HepG2 (cell line): Measurements from ENCODE around the gene ZDHHC7. TPM values are rescaled to one million over a fixed set of nuclear protein-coding genes. Genes with fewer than 3 reads are reported as not detected.
A peak's percentile ranks its signal among the peaks of the same experiment; 100 is the strongest.

Experiments used
- ATAC-seq: fragments of 200-7000 bp; cut with Tn5 transposase; 3 replicates; pipeline ENCODE4 v1.9.1; 2020; ENCODE audit warnings: mild to moderate bottlenecking, moderate library complexity
- BruUV-seq: library from RNA; stranded (reverse); fragments of 400-500 nt; replicated peaks from 2 replicates; lab custom pipeline; 2021; lab: Mats Ljungman, UMichigan
- CTCF ChIA-PET: fragments of 300-600 bp; formaldehyde crosslinking; extraction: SDS; loops from one replicate; lab custom pipeline; 2021; ENCODE audit warnings: low total read pairs, inconsistent platforms, low intra/inter-chr PET ratio; lab: Yijun Ruan, JAX
- POLR2A ChIA-PET: fragments of 350-600 bp; sonication (Branson Sonifier 250); formaldehyde crosslinking; loops from one replicate; lab custom pipeline; 2020; ENCODE audit warnings: antibody characterized with exemption, inconsistent platforms; lab: Yijun Ruan, JAX
- DNase-seq: peaks from one replicate; pipeline ENCODE4 v3.0.0-alpha.2; 2015; ENCODE audit warnings: low spot score
- FAIRE-seq: peaks from 3 replicates; lab custom pipeline; 2011; peaks lifted over from hg19 to GRCh38; lab: Jason Lieb, UNC
- H2AFZ ChIP-seq: one replicate; pipeline ENCODE4 v1.6.1; 2011; ENCODE audit warnings: low read length, inconsistent platforms
- H3K27ac ChIP-seq: fragments of 300-600 bp; 3 replicates; pipeline ENCODE4 v1.8.0; 2011; ENCODE audit warnings: mixed run types, mild to moderate bottlenecking, mixed read lengths, low read length, inconsistent platforms; ENCODE audit not compliant: insufficient read depth; ENCODE audit errors: extremely low read length
- H3K27me3 ChIP-seq, 2 experiments: fragments of 200-600 bp in 1 of 2; 2 replicates in 1 of 2; 3 replicates in 1 of 2; pipeline versions ENCODE4 v1.6.0 to v1.8.0; 2011; ENCODE audit warnings: low read length in 2 of 2, mild to moderate bottlenecking in 2 of 2, moderate library complexity in 2 of 2, inconsistent platforms in 1 of 2; ENCODE audit not compliant: insufficient read depth in 2 of 2, control insufficient read depth in 1 of 2
- H3K36me3 ChIP-seq, 2 experiments: fragments of 200-600 bp in 1 of 2; replicated peaks in 1 of 2; 2 replicates in 1 of 2; 3 replicates in 1 of 2; pipeline versions ENCODE4 v1.5.1 to v1.8.0; 2011; ENCODE audit warnings: low read length in 2 of 2, inconsistent platforms in 1 of 2; ENCODE audit not compliant: insufficient read depth in 2 of 2, control insufficient read depth in 1 of 2
- H3K4me1 ChIP-seq: 2 replicates; pipeline ENCODE4 v1.5.1; 2012; ENCODE audit warnings: low read length, inconsistent platforms; ENCODE audit not compliant: insufficient read depth
- H3K4me2 ChIP-seq: 2 replicates; pipeline ENCODE4 v1.6.0; 2011; ENCODE audit warnings: low read depth, low read length, inconsistent platforms
- H3K4me3 ChIP-seq, 3 experiments: fragments of 200-600 bp in 1 of 3; sonication (generic), shearing (Covaris generic) in 1 of 3; replicated peaks in 1 of 3; 2 replicates each; pipeline ENCODE4 v1.5.1; 2011 to 2016; ENCODE audit warnings: low read length in 3 of 3, inconsistent platforms in 2 of 3, low read depth in 2 of 3, mild to moderate bottlenecking in 2 of 3, control low read depth in 1 of 3, mixed read lengths in 1 of 3; ENCODE audit not compliant: insufficient read depth in 1 of 3
- H3K79me2 ChIP-seq: one replicate; pipeline ENCODE4 v1.6.1; 2011; ENCODE audit warnings: low read length, inconsistent platforms; ENCODE audit not compliant: insufficient read depth
- H3K9ac ChIP-seq: 2 replicates; pipeline ENCODE4 v1.6.0; 2011; ENCODE audit warnings: mild to moderate bottlenecking, low read depth, low read length, inconsistent platforms; ENCODE audit not compliant: insufficient read depth
- H3K9me3 ChIP-seq: 2 replicates; pipeline ENCODE4 v1.5.1; 2012; ENCODE audit warnings: mild to moderate bottlenecking, low read length
- H4K20me1 ChIP-seq: 2 replicates; pipeline ENCODE4 v1.6.0; 2011; ENCODE audit warnings: inconsistent platforms, mild to moderate bottlenecking, low read length, moderate library complexity; ENCODE audit not compliant: insufficient read depth
- KDM2A ChIP-seq: sonication (generic); formaldehyde crosslinking; IDR thresholded peaks from 2 replicates; pipeline ENCODE4 v1.4.0; 2020; ENCODE audit warnings: low read depth, missing genetic modification reagents, borderline replicate concordance
- MAFG ChIP-seq: sonication (generic); formaldehyde crosslinking; IDR thresholded peaks from 2 replicates; pipeline ENCODE4 v1.5.1; 2020; ENCODE audit warnings: mild to moderate bottlenecking, missing genetic modification reagents
- NCOR1 ChIP-seq: fragments of 200-600 bp; sonication (generic); IDR thresholded peaks from 2 replicates; pipeline ENCODE4 v1.7.0; 2017; ENCODE audit warnings: antibody characterized with exemption, low read length, borderline replicate concordance
- NKX3-1 ChIP-seq: sonication (generic); formaldehyde crosslinking; IDR thresholded peaks from 2 replicates; pipeline ENCODE4 v1.5.0; 2020; ENCODE audit warnings: missing genetic modification reagents
- RBM22 ChIP-seq: fragments of 200-400 bp; formaldehyde crosslinking; optimal IDR thresholded peaks from 2 replicates; pipeline ENCODE3; 2017; ENCODE audit warnings: mild to moderate bottlenecking, low read length, moderate library complexity
- TEAD3 ChIP-seq: optimal IDR thresholded peaks from 2 replicates; pipeline ENCODE3; 2016; ENCODE audit warnings: borderline replicate concordance
- TP53 ChIP-seq: sonication (generic); formaldehyde crosslinking; conservative IDR thresholded peaks from 2 replicates; pipeline ENCODE4 v1.4.0; 2020; ENCODE audit warnings: missing genetic modification reagents
- ZFY ChIP-seq: sonication (generic); formaldehyde crosslinking; IDR thresholded peaks from 2 replicates; pipeline ENCODE4 v1.4.0; 2020; ENCODE audit warnings: missing genetic modification reagents
- ZNF460 ChIP-seq: sonication (generic); formaldehyde crosslinking; IDR thresholded peaks from 2 replicates; pipeline ENCODE4 v1.5.1; 2020; ENCODE audit warnings: missing genetic modification reagents, mild to moderate bottlenecking, borderline replicate concordance
- ZNF510 ChIP-seq: sonication (generic); formaldehyde crosslinking; IDR thresholded peaks from 2 replicates; pipeline ENCODE4 v1.4.0; 2020; ENCODE audit warnings: low read depth, mild to moderate bottlenecking, missing genetic modification reagents
- ZNF790 ChIP-seq: sonication (generic); formaldehyde crosslinking; IDR thresholded peaks from 2 replicates; pipeline ENCODE4 v1.8.0; 2022; ENCODE audit warnings: missing genetic modification reagents, mild to moderate bottlenecking, borderline replicate concordance
- WGBS: methylation state at CpG from one replicate; pipeline ENCODE4 v1.1.6; 2017; ENCODE audit warnings: low lambda C conversion rate; 5-methylcytosine and 5-hydroxymethylcytosine counted together
- in situ Hi-C: cut with HindIII; loops from 2 replicates; pipeline ENCODE4 v1.10.0; 2017; ENCODE audit warnings: low pct_unique_long_range_greater_than_20kb; ENCODE audit not compliant: extremely low pct_ligation_motif_present
- intact Hi-C: fragments of 100-400 bp; cut with micrococcal nuclease; formaldehyde crosslinking; loops from one replicate; pipeline ENCODE4 v1.10.0; 2022; ENCODE audit not compliant: unreplicated experiment
- polyA plus RNA-seq, 8 experiments: library from polyadenylated mRNA; depleted of rRNA in 3 of 8; stranded (reverse) in 7 of 8; unstranded in 1 of 8; fragments of >200 nt; fragmentation: Illumina TruSeq in 4 of 8; extraction: Trizol in 4 of 8; gene quantifications; 2 replicates each; pipeline versions ENCODE4 v1.2.1 to v1.2.3, GENCODE V29; 2011 to 2016; ENCODE audit warnings: low read depth in 4 of 8, missing spikeins in 1 of 8, mixed read lengths in 1 of 8; ENCODE audit not compliant: insufficient read depth in 1 of 8
- total RNA-seq, 5 experiments: library from RNA; depleted of rRNA; stranded (reverse); fragments of >200 nt; fragmentation: Illumina TruSeq; extraction: Trizol; gene quantifications; 2 replicates each; pipeline ENCODE4 v1.2.3, GENCODE V29; 2016; ENCODE audit warnings: low read depth in 1 of 5

ZDHHC7 gene
- total and polyA plus RNA-seq, 2 of the 13 experiments (the other 11 are each of a cell fraction or from before 2014, with no cell fraction given): 46.8 to 67.6 TPM

GRCh38 chr16:84996365-84996764 is 15.0 kb downstream of the ZDHHC7 start:
- intact Hi-C loops: no loop called here
- Histone ChIP-seq H3K4me3 (no peak overlapping the region), H3K36me3 (peaks cover 10 to 39% of the 10 kb centered on the region in 2 experiments), H3K79me2 (peaks cover 66% of the 10 kb centered on the region), H3K27ac (peak overlapping the region; percentile 15), H3K4me2 (no peak overlapping the region), H3K27me3 (no peaks in the 10 kb centered on the region), H4K20me1 (no peaks in the 10 kb centered on the region; the same call in 1 of the 2 replicates), H3K9me3 (no peaks in the 10 kb centered on the region), H3K9ac (no peak overlapping the region), H2AFZ (no peak overlapping the region), H3K4me1 (peaks cover 82% of the 10 kb centered on the region)
- no peak for DNase-seq
- no peak for FAIRE-seq
- ATAC-seq: no peak
- in situ Hi-C loops: no loop called here
- ChIA-PET CTCF (no interaction called here), POLR2A (interaction anchor here (3.2 to 4.0 kb wide), 2 partner anchors 15 to 19 kb away, joined by 29 to 64 read pairs; partner anchors contain the start of gene ZDHHC7)
- 94% methylated on average over 11 of the region's 11 CpGs for WGBS
- no TSS peak for BruUV-seq
- TF ChIP-seq RBM22: peak; percentile 14
- TF ChIP-seq NKX3-1 (CRISPR knock-in tag): no peak
- TF ChIP-seq ZFY (CRISPR knock-in tag): 0 out of 2 replicates have a peak, but pooled peaks have one; percentile 14
- no peak for TF ChIP-seq ZNF460 (CRISPR knock-in tag)
- no peak for TF ChIP-seq NCOR1
- no peak for TF ChIP-seq MAFG
- no peak for TF ChIP-seq TP53
- TF ChIP-seq ZNF510 (CRISPR knock-in tag): no peak

GRCh38 chr16:84995663-84996062 is 15.7 kb downstream of the ZDHHC7 start:
- peaks cover 13 to 44% of the 10 kb centered on the region in 2 experiments for H3K36me3 ChIP-seq
- CTCF ChIA-PET: no interaction called here
- no peaks in the 10 kb centered on the region for H3K27me3 ChIP-seq
- in situ Hi-C loops: no loop called here
- no peak overlapping the region for H3K9ac ChIP-seq
- H3K4me3 ChIP-seq: no peak overlapping the region
- H4K20me1 ChIP-seq: no peaks in the 10 kb centered on the region; the same call in 1 of the 2 replicates
- FAIRE-seq: no peak
- POLR2A ChIA-PET: interaction anchor here (3.2 to 4.0 kb wide), 2 partner anchors 16 to 18 kb away, joined by 29 to 64 read pairs; partner anchors contain the start of gene ZDHHC7
- no peak for ATAC-seq
- peak overlapping the region; percentile 77 for H3K27ac ChIP-seq
- H3K9me3 ChIP-seq: no peaks in the 10 kb centered on the region
- WGBS: 99% methylated on average over 8 of the region's 8 CpGs
- peaks cover 75% of the 10 kb centered on the region for H3K4me1 ChIP-seq
- H2AFZ ChIP-seq: no peak overlapping the region
- peaks cover 66% of the 10 kb centered on the region for H3K79me2 ChIP-seq
- no TSS peak for BruUV-seq
- no peak for DNase-seq
- H3K4me2 ChIP-seq: no peak overlapping the region
- no peak for TF ChIP-seq KDM2A
- peak; percentile 12 for TF ChIP-seq TEAD3 (CRISPR knock-in tag)
- 0 out of 2 replicates have a peak, but pooled peaks have one; percentile 10 for TF ChIP-seq ZNF790 (CRISPR knock-in tag)
- TF ChIP-seq, all 625 proteins: peak for 2
- intact Hi-C loops: loop anchor here (2.0 kb wide), 1 partner anchor 19 kb away; no protein-coding TSS in a partner anchor
